ENCODE data around the gene TCEAL8.
"Not testable (repeated sequence)": the region's sequence is repeated elsewhere in the genome, so short reads cannot be mapped to it uniquely, and the experiment has no call there.

The TCEAL8 gene

GRCh38 chrX:103254921-103255493 lies at the start of gene TCEAL8:
Gene TCEAL8, minus strand, starts transcription at chrX:103255155. Its CDS starts 1,176 bp downstream, at chrX:103253979.
- peak; percentile 77 for DNase-seq

DNA sequence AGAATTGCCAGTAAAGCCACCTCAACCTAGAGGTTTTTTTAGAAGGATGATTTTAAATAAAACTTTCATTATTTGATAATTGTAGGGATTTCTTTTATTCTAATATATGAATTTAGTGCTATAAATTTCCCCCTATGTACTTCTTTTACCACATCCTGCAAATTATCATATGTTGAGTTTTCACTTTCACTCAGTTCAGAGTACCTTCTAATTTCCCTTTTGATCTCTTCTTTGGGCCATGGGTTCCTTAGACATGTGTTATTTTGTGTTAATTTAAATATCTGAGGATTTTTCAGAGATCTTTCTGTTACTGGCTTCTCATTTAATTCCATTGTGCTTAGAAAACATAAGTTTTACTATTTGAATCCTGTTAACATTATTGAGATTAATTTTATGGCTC lies 49.8 kb upstream of the TCEAL8 start:
- DNase-seq = no peak

- no peak for DNase-seq
Observed at GRCh38 chrX:103293118-103293517, 38.2 kb upstream of the TCEAL8 start.

GRCh38 chrX:103279624-103280023 lies 24.7 kb upstream of the TCEAL8 start:
- DNase-seq = no peak

DNA sequence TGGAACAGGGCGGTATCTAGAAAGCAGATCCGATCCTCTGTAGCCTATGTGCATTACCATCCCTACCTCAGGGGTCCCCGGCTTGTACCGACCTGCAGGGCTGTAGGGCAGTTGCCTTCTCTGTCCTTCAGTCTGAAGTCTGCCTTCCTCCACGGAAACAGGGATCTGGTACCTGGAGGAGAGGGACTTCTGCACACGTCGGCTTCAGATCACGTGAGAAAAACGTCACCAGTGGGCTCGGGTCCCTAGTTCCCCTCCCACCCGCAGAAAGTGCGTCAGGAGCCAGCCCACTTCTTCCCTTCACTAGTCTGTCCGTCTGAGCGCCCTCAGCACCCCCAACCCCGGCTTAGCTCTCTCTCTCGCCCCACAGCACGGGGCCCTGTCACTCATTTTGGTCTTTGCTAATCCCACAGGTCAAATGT lies 21.6 kb upstream of the TCEAL8 start, which contains the start of gene TCEAL5:
Gene TCEAL5, minus strand, starts transcription at position 170 of the 422 bp plus-strand sequence. CDS start 2,187 bp downstream, outside the sequence.
- peak; percentile 71 for DNase-seq

DNA sequence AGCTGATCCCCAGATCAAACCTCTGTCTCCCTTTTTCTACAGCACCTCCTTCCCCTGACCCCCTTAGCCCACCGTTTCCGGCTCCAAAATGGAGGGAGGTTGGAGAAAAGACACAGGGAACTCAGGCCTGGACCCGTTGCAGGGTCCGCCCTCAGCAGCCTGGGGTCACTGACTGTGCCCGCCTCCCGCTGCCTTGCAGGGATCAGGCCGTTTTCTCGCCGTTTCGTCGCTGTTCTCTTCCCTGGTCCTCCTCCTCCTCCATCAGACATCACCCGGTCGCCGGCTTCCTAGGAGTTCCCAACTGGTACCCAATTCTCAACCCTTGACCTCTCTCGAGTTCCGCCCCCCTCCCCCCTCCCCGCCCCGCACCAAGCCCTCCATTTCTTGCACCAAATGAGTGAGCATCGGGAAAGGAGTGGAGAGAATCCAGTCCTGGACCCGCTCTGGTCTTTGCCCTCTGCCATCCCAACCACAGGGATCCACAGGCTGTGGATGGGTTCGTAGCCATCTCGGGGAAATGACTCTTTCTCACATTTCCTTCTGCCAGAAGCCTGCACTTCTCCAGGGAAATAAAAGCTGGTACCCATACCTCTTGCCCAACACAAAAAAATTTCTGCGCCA lies 21.1 kb upstream of the TCEAL8 start:
- DNase-seq = no peak

- DNase-seq = no peak
Observed at GRCh38 chrX:103274284-103274683, 19.3 kb upstream of the TCEAL8 start.

DNA sequence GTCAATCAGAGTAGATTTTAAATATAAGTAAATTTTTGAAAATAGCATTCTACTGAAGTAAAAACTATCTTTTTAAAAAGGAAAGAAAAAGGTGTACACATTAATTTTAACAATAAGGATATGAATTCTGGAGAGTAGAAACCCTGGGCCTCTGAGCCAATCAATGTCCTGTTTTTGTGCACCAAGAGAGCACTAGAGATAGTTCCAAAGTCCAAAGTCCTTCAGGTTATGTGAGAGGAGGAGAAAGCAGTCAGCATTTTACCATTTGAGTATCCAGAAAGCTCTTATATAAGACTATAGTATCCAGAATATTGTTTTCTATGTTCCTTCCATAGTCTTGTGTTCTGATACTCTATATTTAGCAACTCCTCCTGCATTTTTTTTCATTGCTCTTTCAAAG lies 3.3 kb upstream of the TCEAL8 start:
- no peak for DNase-seq

- DNase-seq = no peak
Observed at GRCh38 chrX:103256651-103257050, 1.7 kb upstream of the TCEAL8 start.

DNA sequence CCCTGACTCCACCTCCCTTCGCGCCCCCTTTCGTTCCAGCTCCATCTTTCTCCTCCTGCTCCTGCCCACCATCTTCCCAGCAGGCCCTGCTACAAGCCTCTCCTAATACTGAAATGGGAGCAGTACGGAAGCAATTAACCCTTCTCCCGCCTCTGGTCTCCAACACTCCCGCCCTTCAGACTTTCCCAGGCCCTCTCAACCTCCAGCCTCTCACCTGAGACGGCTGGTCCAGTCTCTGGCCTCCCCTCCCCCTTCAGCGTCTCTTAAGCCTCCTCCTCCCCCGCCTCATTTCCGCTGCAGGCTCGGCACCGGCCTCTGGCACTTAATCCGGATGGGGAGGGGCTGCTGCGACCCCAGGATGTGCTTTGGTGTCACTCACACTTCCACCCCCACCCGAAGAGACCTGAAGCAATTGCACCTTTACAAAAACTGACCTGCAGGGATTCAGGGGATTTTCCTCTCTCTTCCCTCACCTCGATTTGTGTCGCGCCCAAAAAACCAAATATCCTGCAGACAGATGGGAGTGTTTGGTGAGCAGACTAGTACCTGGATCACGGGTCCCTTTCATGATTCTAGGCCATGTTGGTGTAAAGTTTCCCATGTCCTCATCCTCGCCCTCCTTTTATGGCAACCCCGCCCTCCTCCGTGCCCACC lies 657 bp downstream of the TCEAL8 start:
- DNase-seq = peak; percentile 71

DNA sequence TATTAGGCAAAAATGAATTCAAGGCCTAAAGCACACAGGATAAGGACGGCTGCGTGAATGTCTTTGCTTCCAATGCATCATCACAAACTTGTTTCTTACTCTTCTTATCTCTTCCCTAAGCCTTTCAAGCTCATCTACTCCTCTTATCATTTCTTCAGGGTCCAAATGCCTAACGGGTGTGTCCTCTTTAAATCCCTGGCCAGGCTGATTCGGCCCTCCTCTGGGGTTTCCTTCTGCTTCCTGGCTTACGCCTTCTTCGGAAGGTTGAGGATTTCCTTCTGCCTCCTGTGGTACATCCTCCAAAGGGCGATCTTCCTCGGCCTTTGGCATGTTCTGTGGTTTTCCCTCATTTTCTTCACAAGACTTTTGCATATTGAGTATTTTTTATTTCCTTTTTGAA lies 1.3 kb downstream of the TCEAL8 start:
- no peak for DNase-seq

DNA sequence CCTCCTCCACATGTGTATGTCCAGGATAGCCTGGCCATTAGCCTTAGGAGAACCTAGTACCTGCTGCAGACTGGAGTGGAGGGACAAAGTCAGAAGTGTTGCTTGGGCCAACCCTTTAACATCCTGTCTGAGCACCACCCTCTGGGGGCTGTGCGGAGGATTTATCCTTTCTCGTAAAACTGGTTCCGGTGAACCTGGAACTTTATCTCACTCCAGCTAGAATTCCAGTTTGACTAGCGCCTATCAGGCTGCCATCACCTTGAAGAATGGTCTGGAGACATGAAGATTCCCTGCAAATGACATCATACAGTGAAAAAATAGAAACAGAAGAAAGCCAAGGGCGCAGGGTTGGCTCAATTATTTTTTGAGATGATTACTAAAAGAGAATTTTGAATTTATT lies 4.0 kb downstream of the TCEAL8 start:
- no peak for DNase-seq

DNA sequence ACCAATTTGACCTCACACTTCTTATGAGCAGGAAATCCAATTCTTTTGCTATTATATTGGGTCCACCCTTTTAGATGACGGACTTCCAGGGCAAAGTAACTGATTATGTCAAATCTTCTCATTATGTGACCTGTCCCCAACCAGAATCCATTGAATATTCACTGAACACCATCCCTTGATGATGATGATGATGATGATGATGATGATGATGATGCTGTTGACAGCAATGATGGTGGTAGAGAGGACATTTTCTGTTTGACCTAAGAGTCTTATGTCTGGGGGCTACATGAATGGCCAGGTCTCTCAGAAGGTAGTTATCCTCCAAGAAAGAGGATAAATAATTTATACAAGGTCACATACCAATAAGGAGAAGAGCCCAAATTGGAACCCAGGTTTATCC lies 5.2 kb downstream of the TCEAL8 start:
- no peak for DNase-seq

DNA sequence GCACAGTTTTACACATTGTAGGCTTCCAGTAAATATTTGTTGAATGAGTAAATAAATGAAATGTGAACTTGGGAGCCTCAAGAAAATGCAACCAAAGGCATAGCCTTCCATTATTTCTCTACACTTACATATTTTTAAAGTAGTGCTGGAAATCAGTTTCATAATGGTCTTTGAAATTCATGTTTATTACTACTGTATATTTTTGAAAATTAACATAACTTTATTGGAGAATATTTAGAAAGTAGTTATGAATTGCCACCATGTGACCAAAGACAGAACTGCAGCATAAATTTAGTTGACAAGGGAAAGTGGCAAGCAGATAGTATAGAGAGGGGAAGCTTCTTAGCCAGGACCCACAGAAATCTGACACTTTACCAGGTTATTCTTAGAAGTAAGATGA lies 6.4 kb downstream of the TCEAL8 start:
- no peak for DNase-seq

DNA sequence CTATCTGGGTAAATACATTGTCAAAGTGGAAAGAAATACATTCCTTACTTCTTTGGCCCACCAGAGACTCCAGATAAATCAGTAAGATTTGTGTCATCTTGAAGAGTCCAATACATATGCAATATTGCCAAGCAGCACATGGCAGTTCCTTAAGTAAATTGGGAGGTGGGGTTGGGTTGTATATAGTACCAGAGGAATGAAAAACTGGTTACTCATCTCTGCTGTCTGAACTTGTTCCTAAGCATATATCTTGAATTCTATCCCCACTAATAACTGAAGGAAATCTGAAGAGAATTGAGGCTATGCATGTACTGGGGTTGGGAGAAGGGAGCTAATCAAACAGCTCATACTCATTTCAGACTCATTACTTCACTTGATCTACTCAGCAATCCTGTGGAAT lies 14.8 kb downstream of the TCEAL8 start:
- no peak for DNase-seq

DNA sequence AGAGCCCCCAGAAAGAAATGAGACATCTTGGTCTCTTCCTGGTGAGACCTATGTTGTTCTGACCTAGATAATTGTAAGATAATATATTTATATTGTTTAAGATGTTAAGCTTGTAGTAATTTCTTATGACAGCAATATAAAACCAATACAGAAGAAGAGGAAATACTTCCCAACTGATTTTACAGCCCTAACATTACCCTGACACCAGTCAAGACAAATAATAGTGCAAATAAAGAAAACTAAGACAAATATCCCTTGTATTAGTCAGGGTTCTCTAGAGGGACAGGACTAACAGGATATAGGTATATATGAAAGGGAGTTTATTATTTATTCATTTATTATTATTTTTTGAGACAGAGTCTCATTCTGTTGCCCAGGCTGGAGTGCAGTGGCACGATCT lies 18.7 kb downstream of the TCEAL8 start:
- DNase-seq = no peak

DNA sequence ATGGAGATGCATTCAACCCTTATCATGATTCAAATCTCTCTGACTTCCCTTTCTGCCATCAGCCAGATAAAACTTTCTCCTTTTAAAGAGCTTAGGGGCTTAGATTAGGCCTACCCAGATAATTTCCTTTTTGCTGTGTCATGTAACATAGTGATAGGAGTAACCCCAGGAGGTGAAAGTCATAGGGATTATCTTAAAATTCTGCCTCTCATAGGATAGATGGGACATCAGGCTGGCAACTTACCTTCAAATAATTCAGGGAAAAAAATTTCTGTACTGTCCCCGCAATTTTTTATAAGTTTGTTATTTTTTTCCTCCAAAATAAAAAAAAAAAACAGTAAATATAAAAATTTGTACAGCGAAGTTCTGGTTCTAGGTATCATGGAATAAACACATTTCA lies 19.3 kb downstream of the TCEAL8 start:
- DNase-seq = not testable (repeated sequence)

GRCh38 chrX:103234869-103235268 lies 20.1 kb downstream of the TCEAL8 start:
- no peak for DNase-seq

GRCh38 chrX:103233263-103233662 lies 21.7 kb downstream of the TCEAL8 start:
- DNase-seq = no peak

DNA sequence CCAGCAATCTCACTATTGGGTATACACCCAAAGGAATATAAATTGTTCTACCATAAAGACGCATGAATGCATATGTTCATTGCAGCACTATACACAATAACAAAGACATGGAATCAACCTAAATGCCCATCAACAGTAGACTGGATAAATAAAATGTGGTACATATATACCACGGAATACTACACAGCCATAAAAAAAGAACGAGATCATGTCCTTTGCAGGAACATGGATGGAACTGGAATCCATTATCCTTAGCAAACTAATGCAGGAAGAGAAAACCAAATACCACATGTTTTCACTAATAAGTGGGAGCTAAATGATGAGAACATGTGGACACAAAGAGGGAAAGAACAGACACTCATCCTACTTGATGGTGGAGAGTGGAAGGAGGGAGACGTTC lies 29.0 kb downstream of the TCEAL8 start:
- not testable (repeated sequence) for DNase-seq

DNA sequence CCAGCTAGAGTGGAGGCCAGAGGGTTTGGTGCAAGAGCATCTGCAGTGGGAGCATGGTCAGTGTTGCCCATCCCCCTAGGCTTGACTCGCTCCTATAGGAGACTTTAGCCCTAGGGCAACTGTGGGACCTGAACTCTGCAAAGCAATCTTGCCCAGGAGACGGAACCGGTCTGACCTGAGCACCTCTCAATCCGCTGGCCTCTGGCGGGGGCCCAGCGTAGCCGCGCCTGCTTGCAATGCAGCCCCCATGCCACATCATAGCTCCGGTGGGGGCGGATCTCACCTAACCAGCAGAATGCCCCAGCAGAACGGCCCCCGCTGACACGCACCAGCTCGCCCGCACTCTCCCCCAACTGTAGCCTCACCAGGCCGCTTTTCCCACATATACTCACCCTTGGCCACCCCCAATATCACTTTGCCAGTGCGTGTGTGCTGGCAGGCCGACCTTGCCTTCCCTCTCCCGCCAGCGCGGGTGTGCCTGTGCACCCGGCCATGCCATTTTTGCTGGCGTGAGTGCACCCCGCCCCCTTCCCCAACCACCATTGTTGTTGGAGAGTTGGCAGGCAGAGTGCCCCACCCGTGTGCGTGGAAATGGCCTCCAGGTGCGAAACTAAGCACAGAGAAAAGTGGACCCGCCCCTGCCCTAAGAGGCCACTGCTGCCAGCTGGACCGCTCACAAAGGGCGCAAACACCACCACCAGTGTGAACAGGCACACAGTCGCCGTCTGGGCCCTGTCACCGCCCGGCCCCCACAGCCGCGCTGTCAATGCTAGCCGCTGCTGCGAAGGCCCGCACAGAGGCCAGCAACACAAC lies 34.2 kb downstream of the TCEAL8 start:
- no peak for DNase-seq

DNA sequence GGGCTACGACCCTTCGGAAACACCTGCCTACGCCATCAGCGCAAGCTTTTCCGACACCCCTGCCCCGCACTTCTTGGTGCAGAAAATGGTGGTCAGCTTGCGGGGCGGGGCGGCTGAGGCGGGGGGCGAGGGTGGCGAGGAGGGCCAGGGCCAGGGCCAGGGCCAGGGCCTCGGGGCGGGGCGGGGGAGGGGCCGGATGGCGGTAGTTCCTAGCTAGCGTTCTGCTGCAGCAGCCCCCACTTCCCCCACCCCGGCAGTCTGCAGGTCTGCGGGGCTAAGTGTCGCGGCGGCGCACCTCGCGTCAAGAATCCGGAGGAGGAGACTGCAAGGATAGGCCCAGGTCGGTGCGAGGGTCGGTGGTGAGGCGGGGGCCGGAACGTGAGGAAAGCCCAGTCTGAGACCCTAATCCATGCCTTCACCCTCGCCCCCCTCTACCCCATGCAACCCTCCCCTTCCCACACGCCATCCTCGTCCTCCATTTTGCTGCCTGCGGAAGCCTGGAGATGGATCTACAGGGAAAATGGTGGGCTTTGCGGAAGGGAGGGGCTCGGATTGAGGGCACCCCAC lies 39.4 kb downstream of the TCEAL8 start:
- peak; percentile 49 for DNase-seq

DNA sequence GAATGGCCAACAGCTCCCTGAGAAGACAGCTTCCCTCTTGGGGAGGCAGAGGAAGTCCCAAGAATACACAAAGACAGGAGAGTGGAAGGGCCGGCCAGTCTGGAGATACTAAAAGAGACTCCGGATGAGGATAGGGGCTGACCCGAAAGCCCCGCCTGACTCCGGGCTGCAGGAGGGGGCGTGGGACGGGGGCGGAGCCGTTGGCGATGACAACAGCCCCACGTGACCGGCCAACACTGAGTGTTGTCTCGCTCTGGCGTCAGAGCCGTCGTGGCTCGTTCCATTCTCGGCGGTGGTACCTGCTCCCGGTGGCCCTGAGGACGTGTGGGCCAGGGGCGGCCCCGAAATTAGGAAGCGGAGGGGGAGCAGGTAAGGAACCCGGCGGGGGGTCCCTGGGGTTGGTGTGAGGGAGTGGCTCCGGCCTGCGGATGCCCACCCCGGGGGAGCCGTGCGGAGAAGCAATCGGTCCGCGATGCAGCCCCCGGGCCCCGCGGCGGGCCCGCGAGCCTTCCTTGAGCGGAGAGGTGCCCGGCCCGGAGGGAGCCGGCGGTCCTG lies 40.0 kb downstream of the TCEAL8 start, which contains the start of gene BEX4:
Gene BEX4, plus strand, starts transcription at position 239 of the 555 bp plus-strand sequence. CDS start 1,046 bp downstream, outside the sequence.
- DNase-seq = peak; percentile 86

All from right forelimb (tissue), 1 donor.